WTC11 (cell line): ENCODE measurements around the gene ZNF648. TPM values are rescaled to one million over a fixed set of nuclear protein-coding genes. Genes with fewer than 3 reads are reported as not detected.

Source experiments
- ATAC-seq: fragments of 200-7000 bp; cut with Tn5 transposase; 2 replicates; pipeline ENCODE4 v1.10.0; 2021; ENCODE audit warnings: mild to moderate bottlenecking, moderate library complexity
- CTCF ChIA-PET: fragments of 300-600 bp; sonication (Branson Sonifier 250); formaldehyde crosslinking; loops from one replicate; lab custom pipeline; 2021; ENCODE audit warnings: antibody characterized with exemption; lab: Charles Lee
- POLR2A ChIA-PET: fragments of 350-600 bp; sonication (Branson Sonifier 250); formaldehyde crosslinking; loops from one replicate; lab custom pipeline; 2021; ENCODE audit warnings: antibody characterized with exemption; lab: Charles Lee
- DNase-seq: peaks from one replicate; pipeline ENCODE4 v3.0.0; 2021; ENCODE audit warnings: low spot score
- H3K27ac Mint-ChIP-seq: 2 replicates; pipeline ENCODE4 v1.8.0; 2021; ENCODE audit warnings: mixed read lengths
- H3K27me3 Mint-ChIP-seq: 2 replicates; pipeline ENCODE4 v1.8.0; 2021; ENCODE audit warnings: low read depth, mild to moderate bottlenecking, moderate library complexity, mixed read lengths
- H3K36me3 Mint-ChIP-seq: 2 replicates; pipeline ENCODE4 v1.8.0; 2021; ENCODE audit warnings: mixed read lengths
- H3K4me1 Mint-ChIP-seq: 2 replicates; pipeline ENCODE4 v1.8.0; 2022; ENCODE audit warnings: mixed read lengths
- H3K4me3 Mint-ChIP-seq: 2 replicates; pipeline ENCODE4 v1.8.0; 2021; ENCODE audit warnings: mild to moderate bottlenecking, moderate library complexity, mixed read lengths
- H3K9me3 Mint-ChIP-seq: 2 replicates; pipeline ENCODE4 v1.8.0; 2021; ENCODE audit warnings: mixed read lengths
- CTCF ChIP-seq: fragments of 200-600 bp; IDR thresholded peaks from 2 replicates; pipeline ENCODE4 v1.8.0; 2022; ENCODE audit warnings: antibody characterized with exemption
- E2F1 ChIP-seq: sonication (generic); formaldehyde crosslinking; IDR thresholded peaks from 2 replicates; pipeline ENCODE4 v1.8.0; 2022; ENCODE audit warnings: mild to moderate bottlenecking, missing genetic modification reagents
- ERG ChIP-seq: fragments of 250-450 bp; sonication (Bioruptor Pico); IDR thresholded peaks from 2 replicates; pipeline ENCODE4 v1.8.0; 2021; ENCODE audit warnings: mild to moderate bottlenecking
- ESRRA ChIP-seq: sonication (generic); formaldehyde crosslinking; IDR thresholded peaks from 2 replicates; pipeline ENCODE4 v1.8.1; 2022; ENCODE audit warnings: mild to moderate bottlenecking, missing genetic modification reagents, borderline replicate concordance
- FOXJ3 ChIP-seq: sonication (generic); formaldehyde crosslinking; IDR thresholded peaks from 2 replicates; pipeline ENCODE4 v1.9.0; 2021; ENCODE audit warnings: missing genetic modification reagents, mild to moderate bottlenecking, borderline replicate concordance
- FOXK1 ChIP-seq: sonication (generic); formaldehyde crosslinking; IDR thresholded peaks from 2 replicates; pipeline ENCODE4 v1.8.0; 2022; ENCODE audit warnings: mild to moderate bottlenecking, moderate library complexity, missing genetic modification reagents
- FOXP1 ChIP-seq: sonication (generic); formaldehyde crosslinking; IDR thresholded peaks from 2 replicates; pipeline ENCODE4 v1.8.0; 2022; ENCODE audit warnings: missing genetic modification reagents, mild to moderate bottlenecking, moderate library complexity, borderline replicate concordance
- GRHL2 ChIP-seq: fragments of 250-450 bp; sonication (Bioruptor Pico); IDR thresholded peaks from 2 replicates; pipeline ENCODE4 v1.8.0; 2022; ENCODE audit warnings: mild to moderate bottlenecking, moderate library complexity; ENCODE audit not compliant: insufficient replicate concordance, severe bottlenecking
- KAT7 ChIP-seq: sonication (generic); formaldehyde crosslinking; IDR thresholded peaks from 2 replicates; pipeline ENCODE4 v1.8.1; 2023; ENCODE audit warnings: missing genetic modification reagents, mild to moderate bottlenecking, borderline replicate concordance
- MAX ChIP-seq: sonication (generic); formaldehyde crosslinking; IDR thresholded peaks from 2 replicates; pipeline ENCODE4 v1.8.0; 2022; ENCODE audit warnings: mild to moderate bottlenecking, missing genetic modification reagents
- MXD4 ChIP-seq: fragments of 250-450 bp; sonication (Bioruptor Pico); IDR thresholded peaks from 2 replicates; pipeline ENCODE4 v1.8.0; 2021; ENCODE audit warnings: mild to moderate bottlenecking, moderate library complexity, borderline replicate concordance
- TEAD1 ChIP-seq: sonication (generic); formaldehyde crosslinking; IDR thresholded peaks from 2 replicates; pipeline ENCODE4 v1.8.0; 2022; ENCODE audit warnings: mild to moderate bottlenecking, missing genetic modification reagents
- USF2 ChIP-seq: sonication (generic); formaldehyde crosslinking; IDR thresholded peaks from 2 replicates; pipeline ENCODE4 v1.8.1; 2023; ENCODE audit warnings: mild to moderate bottlenecking, missing genetic modification reagents, moderate library complexity
- ZBTB21 ChIP-seq: sonication (generic); formaldehyde crosslinking; IDR thresholded peaks from 2 replicates; pipeline ENCODE4 v1.8.1; 2023; ENCODE audit warnings: mild to moderate bottlenecking, missing genetic modification reagents, borderline replicate concordance
- ZMAT4 ChIP-seq: fragments of 250-450 bp; sonication (Bioruptor Pico); IDR thresholded peaks from 2 replicates; pipeline ENCODE4 v1.9.0; 2021; ENCODE audit warnings: mild to moderate bottlenecking
- ZNF121 ChIP-seq: sonication (generic); formaldehyde crosslinking; IDR thresholded peaks from 2 replicates; pipeline ENCODE4 v1.8.0; 2023; ENCODE audit warnings: missing genetic modification reagents
- ZNF396 ChIP-seq: fragments of 250-450 bp; sonication (Bioruptor Pico); IDR thresholded peaks from 2 replicates; pipeline ENCODE4 v1.8.0; 2021; ENCODE audit warnings: mild to moderate bottlenecking, moderate library complexity, borderline replicate concordance
- ZNF423 ChIP-seq: fragments of 250-450 bp; sonication (Bioruptor Pico); IDR thresholded peaks from 2 replicates; pipeline ENCODE4 v2.1.2; 2022; ENCODE audit warnings: mild to moderate bottlenecking, moderate library complexity
- total RNA-seq: library from RNA; stranded (reverse); gene quantifications from 3 replicates; pipeline ENCODE4 v1.2.3, GENCODE V29; 2021

ZNF648 gene
- total RNA-seq, 1 experiment from 2014 or later: 0.17 TPM

GRCh38 chr1:182084487-182085316, 23.2 kb upstream of the ZNF648 start:
- H3K27me3 Mint-ChIP-seq: no peaks in the 10 kb centered on the region
- peak; percentile 95 for DNase-seq
- H3K36me3 Mint-ChIP-seq: no peaks in the 10 kb centered on the region
- POLR2A ChIA-PET: interaction anchor here (0.8 to 1.1 kb wide), 2 partner anchors 305 to 307 kb away, joined by 3 to 4 read pairs; partner anchors contain the start of gene GLUL
- no peak overlapping the region for H3K4me3 Mint-ChIP-seq
- ATAC-seq: peak; percentile 91
- peak overlapping the region; percentile 55; the same call in 1 of the 2 replicates for H3K27ac Mint-ChIP-seq
- CTCF ChIA-PET: interaction anchor here (0.6 to 3.2 kb wide), 41 partner anchors 8 to 514 kb away, joined by 3 to 58 read pairs (median 5); partner anchors contain the start of genes GLUL and RNASEL
- no peaks in the 10 kb centered on the region for H3K9me3 Mint-ChIP-seq
- peak; percentile 70 for TF ChIP-seq CTCF
- TF ChIP-seq ZNF396: no peak
- no peak for TF ChIP-seq ZBTB21
- peak; percentile 93 for TF ChIP-seq ZNF121 (CRISPR knock-in tag)
- TF ChIP-seq ERG (CRISPR knock-in tag): no peak
- TF ChIP-seq KAT7 (CRISPR knock-in tag): no peak
- peak; percentile 74 for TF ChIP-seq FOXK1 (CRISPR knock-in tag)
- peak; percentile 6; the same call in 1 of the 2 replicates for TF ChIP-seq ZNF423
- TF ChIP-seq FOXJ3: no peak
- TF ChIP-seq MAX (CRISPR knock-in tag): peak; percentile 49; the same call in 1 of the 2 replicates
- H3K4me1 Mint-ChIP-seq: peaks cover 14% of the 10 kb centered on the region

GRCh38 chr1:182083851-182084486, 22.5 kb upstream of the ZNF648 start:
- no peak for TF ChIP-seq GRHL2 (CRISPR knock-in tag)
- no peak for TF ChIP-seq USF2
- no peak for TF ChIP-seq TEAD1 (CRISPR knock-in tag)
- no peak for TF ChIP-seq ZBTB21
- no peak for TF ChIP-seq ZMAT4
- no peak for TF ChIP-seq FOXK1 (CRISPR knock-in tag)
- TF ChIP-seq FOXP1 (CRISPR knock-in tag): no peak
- no peak for TF ChIP-seq ERG (CRISPR knock-in tag)
- TF ChIP-seq ESRRA (CRISPR knock-in tag): no peak
- TF ChIP-seq E2F1 (CRISPR knock-in tag): no peak
- TF ChIP-seq MXD4 (CRISPR knock-in tag): no peak
- ATAC-seq (peak; percentile 29), DNase-seq (no peak)
- Mint-ChIP-seq H3K9me3 (no peaks in the 10 kb centered on the region), H3K4me1 (peaks cover 14% of the 10 kb centered on the region), H3K27me3 (no peaks in the 10 kb centered on the region), H3K36me3 (no peaks in the 10 kb centered on the region), H3K27ac (no peak overlapping the region), H3K4me3 (no peak overlapping the region)
- ChIA-PET POLR2A (no interaction called here), CTCF (interaction anchor here (1.7 to 3.2 kb wide), 3 partner anchors 29 to 515 kb away, joined by 6 to 58 read pairs (median 7); no protein-coding TSS in a partner anchor)
